ENCODE measurements around the gene PEAK1.

PEAK1 gene

GRCh38 chr15:77419836-77420609 lies at the start of gene PEAK1:
Gene PEAK1, minus strand, starts transcription at chr15:77420104. Its CDS starts 238,178 bp downstream, at chr15:77181926.
- H3K9me3 Mint-ChIP-seq, result no peaks in the 10 kb centered on the region

GRCh38 chr15:77468896-77469295 lies 49.0 kb upstream of the PEAK1 start:
- H3K9me3 Mint-ChIP-seq, result no peaks in the 10 kb centered on the region
- peaks cover 3% of the 10 kb centered on the region for H3K4me1 Mint-ChIP-seq
- ATAC-seq (ENCODE audit: low read depth) (no peak), DNase-seq (ENCODE audit: low spot score in 2 of 2) (no peak)
- H3K4me3 Mint-ChIP-seq, result no peak overlapping the region
- H3K36me3 Mint-ChIP-seq, result peaks cover 37% of the 10 kb centered on the region
- H3K27me3 Mint-ChIP-seq, result no peaks in the 10 kb centered on the region
- H3K27ac Mint-ChIP-seq, result no peak overlapping the region

More at GRCh38 chr15:77419836-77420609, at the start of gene PEAK1:
- no peaks in the 10 kb centered on the region for H3K27me3 Mint-ChIP-seq
- peak within 1 kb of the TSS; percentile 97 for H3K4me3 Mint-ChIP-seq
- H3K36me3 Mint-ChIP-seq, result peaks cover 2% of the 10 kb centered on the region
- peaks cover 21% of the 10 kb centered on the region for H3K4me1 Mint-ChIP-seq
- H3K27ac Mint-ChIP-seq, result peak within 1 kb of the TSS; percentile 98
- peak; percentile 93 for ATAC-seq (ENCODE audit: low read depth)
- DNase-seq (ENCODE audit: low spot score in 2 of 2), result peak; percentile 95 to 99

- Mint-ChIP-seq H3K36me3 (peaks cover 27% of the 10 kb centered on the region), H3K27me3 (no peaks in the 10 kb centered on the region), H3K27ac (peak overlapping the region; percentile 62), H3K4me3 (no peak overlapping the region), H3K9me3 (no peaks in the 10 kb centered on the region), H3K4me1 (peaks cover 3% of the 10 kb centered on the region)
- DNase-seq (ENCODE audit: low spot score in 2 of 2) (no peak), ATAC-seq (ENCODE audit: low read depth) (no peak)
Measured at GRCh38 chr15:77466521-77466920, 46.6 kb upstream of the PEAK1 start.

GRCh38 chr15:77464129-77464865 lies 44.4 kb upstream of the PEAK1 start:
- peaks cover 35% of the 10 kb centered on the region for H3K36me3 Mint-ChIP-seq
- H3K4me1 Mint-ChIP-seq, result peaks cover 3% of the 10 kb centered on the region
- H3K9me3 Mint-ChIP-seq, result no peaks in the 10 kb centered on the region
- H3K27ac Mint-ChIP-seq, result no peak overlapping the region
- H3K27me3 Mint-ChIP-seq, result no peaks in the 10 kb centered on the region
- ATAC-seq (ENCODE audit: low read depth) (no peak), DNase-seq (ENCODE audit: low spot score in 2 of 2) (no peak)
- no peak overlapping the region for H3K4me3 Mint-ChIP-seq

GRCh38 chr15:77461486-77461885 lies 41.6 kb upstream of the PEAK1 start:
- peaks cover 21% of the 10 kb centered on the region for H3K36me3 Mint-ChIP-seq
- no peaks in the 10 kb centered on the region for H3K9me3 Mint-ChIP-seq
- DNase-seq (ENCODE audit: low spot score in 2 of 2) (no peak), ATAC-seq (ENCODE audit: low read depth) (no peak)
- peaks cover 6% of the 10 kb centered on the region for H3K4me1 Mint-ChIP-seq
- no peak overlapping the region for H3K27ac Mint-ChIP-seq
- no peak overlapping the region for H3K4me3 Mint-ChIP-seq
- H3K27me3 Mint-ChIP-seq, result no peaks in the 10 kb centered on the region

- no peak for DNase-seq (ENCODE audit: low spot score in 2 of 2)
- Mint-ChIP-seq H3K27me3 (no peaks in the 10 kb centered on the region), H3K4me3 (no peak overlapping the region), H3K4me1 (peaks cover 17% of the 10 kb centered on the region), H3K9me3 (no peaks in the 10 kb centered on the region), H3K27ac (no peak overlapping the region), H3K36me3 (peaks cover 20% of the 10 kb centered on the region)
- ATAC-seq (ENCODE audit: low read depth), result no peak
Measured at GRCh38 chr15:77459031-77459430, 39.1 kb upstream of the PEAK1 start.

- Mint-ChIP-seq H3K27ac (no peak overlapping the region), H3K27me3 (no peaks in the 10 kb centered on the region), H3K9me3 (no peaks in the 10 kb centered on the region), H3K4me3 (no peak overlapping the region), H3K36me3 (peaks cover 20% of the 10 kb centered on the region), H3K4me1 (peaks cover 17% of the 10 kb centered on the region)
- DNase-seq (ENCODE audit: low spot score in 2 of 2), result no peak
- ATAC-seq (ENCODE audit: low read depth), result no peak
Measured at GRCh38 chr15:77457905-77458265, 38.0 kb upstream of the PEAK1 start.

- ATAC-seq (ENCODE audit: low read depth), result no peak
- no peak overlapping the region for H3K4me3 Mint-ChIP-seq
- DNase-seq (ENCODE audit: low spot score in 2 of 2), result no peak
- H3K4me1 Mint-ChIP-seq, result peaks cover 18% of the 10 kb centered on the region
- H3K9me3 Mint-ChIP-seq, result no peaks in the 10 kb centered on the region
- H3K27me3 Mint-ChIP-seq, result no peaks in the 10 kb centered on the region
- H3K27ac Mint-ChIP-seq, result no peak overlapping the region
- H3K36me3 Mint-ChIP-seq, result peaks cover 21% of the 10 kb centered on the region
Measured at GRCh38 chr15:77457191-77457904, 37.4 kb upstream of the PEAK1 start.

GRCh38 chr15:77456746-77457145 lies 36.8 kb upstream of the PEAK1 start:
- Mint-ChIP-seq H3K9me3 (no peaks in the 10 kb centered on the region), H3K27me3 (no peaks in the 10 kb centered on the region), H3K36me3 (peaks cover 23% of the 10 kb centered on the region), H3K27ac (no peak overlapping the region), H3K4me3 (no peak overlapping the region), H3K4me1 (peaks cover 21% of the 10 kb centered on the region)
- ATAC-seq (ENCODE audit: low read depth), result no peak
- DNase-seq (ENCODE audit: low spot score in 2 of 2), result no peak

GRCh38 chr15:77455696-77456321 lies 35.9 kb upstream of the PEAK1 start:
- peaks cover 22% of the 10 kb centered on the region for H3K36me3 Mint-ChIP-seq
- no peaks in the 10 kb centered on the region for H3K27me3 Mint-ChIP-seq
- no peak overlapping the region for H3K4me3 Mint-ChIP-seq
- H3K9me3 Mint-ChIP-seq, result no peaks in the 10 kb centered on the region
- no peak overlapping the region for H3K27ac Mint-ChIP-seq
- DNase-seq (ENCODE audit: low spot score in 2 of 2) (no peak), ATAC-seq (ENCODE audit: low read depth) (no peak)
- peaks cover 21% of the 10 kb centered on the region for H3K4me1 Mint-ChIP-seq

GRCh38 chr15:77454951-77455350 lies 35.0 kb upstream of the PEAK1 start:
- no peak for DNase-seq (ENCODE audit: low spot score in 2 of 2)
- peaks cover 21% of the 10 kb centered on the region for H3K4me1 Mint-ChIP-seq
- no peaks in the 10 kb centered on the region for H3K9me3 Mint-ChIP-seq
- no peak for ATAC-seq (ENCODE audit: low read depth)
- H3K27me3 Mint-ChIP-seq, result no peaks in the 10 kb centered on the region
- H3K4me3 Mint-ChIP-seq, result no peak overlapping the region
- H3K36me3 Mint-ChIP-seq, result peaks cover 16% of the 10 kb centered on the region
- no peak overlapping the region for H3K27ac Mint-ChIP-seq

- Mint-ChIP-seq H3K4me1 (peaks cover 25% of the 10 kb centered on the region), H3K27ac (no peak overlapping the region), H3K36me3 (peaks cover 16% of the 10 kb centered on the region), H3K9me3 (no peaks in the 10 kb centered on the region), H3K4me3 (no peak overlapping the region), H3K27me3 (no peaks in the 10 kb centered on the region)
- DNase-seq (ENCODE audit: low spot score in 2 of 2), result no peak
- ATAC-seq (ENCODE audit: low read depth), result no peak
Measured at GRCh38 chr15:77454265-77454664, 34.4 kb upstream of the PEAK1 start.

- ATAC-seq (ENCODE audit: low read depth) (no peak), DNase-seq (ENCODE audit: low spot score in 2 of 2) (no peak)
- Mint-ChIP-seq H3K27me3 (no peaks in the 10 kb centered on the region), H3K4me1 (peaks cover 20% of the 10 kb centered on the region), H3K27ac (no peak overlapping the region), H3K9me3 (no peaks in the 10 kb centered on the region), H3K36me3 (peaks cover 18% of the 10 kb centered on the region), H3K4me3 (no peak overlapping the region)
Measured at GRCh38 chr15:77446840-77447390, 27.0 kb upstream of the PEAK1 start.
